Stimulated activated CD8-positive, alpha-beta memory T cell treated with anti-CD3 and anti-CD28 coated beads, Interleukin-15, amount 100 ng/mL, for 1 hour (primary cell): ENCODE measurements around the gene SEC14L2.
A peak's percentile ranks its signal among the peaks of the same experiment; 100 is the strongest.

ENCODE experiments used
- DNase-seq: peaks from one replicate; pipeline ENCODE4 v3.0.0-alpha.2; 2020; ENCODE audit warnings: low read depth

SEC14L2 gene

GRCh38 chr22:30396871-30397655, at the start of gene SEC14L2:
TSS of gene SEC14L2 (plus strand) at chr22:30397018. CDS start at chr22:30397117, 99 bp downstream.
- DNase-seq: no peak

GRCh38 chr22:30347255-30347892, 49.4 kb upstream of the SEC14L2 start:
- DNase-seq: no peak

GRCh38 chr22:30348404-30348803, 48.4 kb upstream of the SEC14L2 start:
- no peak for DNase-seq

GRCh38 chr22:30348809-30349208, 48.0 kb upstream of the SEC14L2 start:
- DNase-seq: no peak

GRCh38 chr22:30351226-30351625, 45.6 kb upstream of the SEC14L2 start:
- no peak for DNase-seq

GRCh38 chr22:30354644-30355043, 42.2 kb upstream of the SEC14L2 start:
- DNase-seq: no peak

- DNase-seq: peak; percentile 67
Measured at GRCh38 chr22:30356449-30357235, 40.2 kb upstream of the SEC14L2 start, which contains the start of the genes CCDC157 and SF3A1. TSS of gene CCDC157 (plus strand) at chr22:30357007. CDS start at chr22:30366001, 8,994 bp downstream. TSS of gene SF3A1 (minus strand) at chr22:30356894. CDS start at chr22:30356792, 102 bp downstream.

GRCh38 chr22:30357236-30357570, 39.6 kb upstream of the SEC14L2 start:
- DNase-seq: peak; percentile 1

GRCh38 chr22:30357650-30358215, 39.1 kb upstream of the SEC14L2 start:
- no peak for DNase-seq

- no peak for DNase-seq
Measured at GRCh38 chr22:30358541-30358940, 38.3 kb upstream of the SEC14L2 start.

- no peak for DNase-seq
Measured at GRCh38 chr22:30361916-30362650, 34.7 kb upstream of the SEC14L2 start.

GRCh38 chr22:30362651-30363281, 34.1 kb upstream of the SEC14L2 start:
- DNase-seq: no peak

GRCh38 chr22:30365891-30366290, 30.9 kb upstream of the SEC14L2 start:
- DNase-seq: no peak

GRCh38 chr22:30368420-30368819, 28.4 kb upstream of the SEC14L2 start:
- DNase-seq: no peak

- no peak for DNase-seq
Measured at GRCh38 chr22:30370641-30371230, 26.1 kb upstream of the SEC14L2 start.

GRCh38 chr22:30371321-30371720, 25.5 kb upstream of the SEC14L2 start:
- DNase-seq: no peak

- DNase-seq: no peak
Measured at GRCh38 chr22:30371981-30372380, 24.8 kb upstream of the SEC14L2 start.

GRCh38 chr22:30372915-30373314, 23.9 kb upstream of the SEC14L2 start:
- DNase-seq: no peak

GRCh38 chr22:30373331-30374325, 23.2 kb upstream of the SEC14L2 start:
- DNase-seq: no peak
